ENCODE measurements around the gene PSD.

DNA sequence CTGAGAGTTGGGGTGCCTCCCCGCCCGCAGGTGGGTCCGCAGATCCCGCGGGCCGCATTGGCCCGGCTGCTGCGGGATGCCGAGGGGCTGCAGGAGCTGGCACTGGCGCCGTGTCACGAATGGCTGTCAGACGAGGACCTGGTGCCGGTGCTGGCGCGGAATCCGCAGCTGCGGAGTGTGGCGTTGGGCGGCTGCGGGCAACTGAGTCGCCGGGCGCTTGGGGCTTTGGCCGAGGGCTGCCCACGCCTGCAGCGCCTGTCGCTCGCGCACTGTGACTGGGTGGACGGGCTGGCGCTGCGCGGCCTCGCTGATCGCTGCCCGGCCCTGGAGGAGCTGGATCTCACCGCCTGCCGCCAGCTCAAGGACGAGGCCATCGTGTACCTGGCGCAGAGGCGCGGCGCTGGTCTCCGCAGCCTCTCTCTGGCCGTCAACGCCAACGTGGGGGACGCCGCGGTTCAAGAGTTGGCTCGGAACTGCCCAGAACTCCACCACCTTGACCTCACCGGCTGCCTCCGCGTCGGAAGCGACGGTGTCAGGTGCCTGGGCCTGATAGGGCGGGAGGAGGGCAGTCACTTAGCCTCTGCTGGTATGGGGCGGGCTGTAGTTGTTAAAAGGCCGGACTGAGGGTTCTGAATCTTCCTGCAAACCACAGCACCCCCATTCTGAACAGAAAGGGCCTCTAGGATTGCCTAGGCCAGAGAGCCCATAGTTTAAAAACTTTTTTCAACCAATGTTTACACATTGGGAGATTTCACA, 3.4 kb upstream of the PSD start:
- TF ChIP-seq CTCF (IDR thresholded peaks at IDR 0.05 in 2 of 3, conservative IDR thresholded peaks at IDR 0.05 in 1 of 3; ENCODE audit: control insufficient read depth in 2 of 3, extremely low read depth in 1 of 3, insufficient read depth in 1 of 3, low read depth in 3 of 3, low read length in 3 of 3) = no peak
- TF ChIP-seq, protein P1, sequence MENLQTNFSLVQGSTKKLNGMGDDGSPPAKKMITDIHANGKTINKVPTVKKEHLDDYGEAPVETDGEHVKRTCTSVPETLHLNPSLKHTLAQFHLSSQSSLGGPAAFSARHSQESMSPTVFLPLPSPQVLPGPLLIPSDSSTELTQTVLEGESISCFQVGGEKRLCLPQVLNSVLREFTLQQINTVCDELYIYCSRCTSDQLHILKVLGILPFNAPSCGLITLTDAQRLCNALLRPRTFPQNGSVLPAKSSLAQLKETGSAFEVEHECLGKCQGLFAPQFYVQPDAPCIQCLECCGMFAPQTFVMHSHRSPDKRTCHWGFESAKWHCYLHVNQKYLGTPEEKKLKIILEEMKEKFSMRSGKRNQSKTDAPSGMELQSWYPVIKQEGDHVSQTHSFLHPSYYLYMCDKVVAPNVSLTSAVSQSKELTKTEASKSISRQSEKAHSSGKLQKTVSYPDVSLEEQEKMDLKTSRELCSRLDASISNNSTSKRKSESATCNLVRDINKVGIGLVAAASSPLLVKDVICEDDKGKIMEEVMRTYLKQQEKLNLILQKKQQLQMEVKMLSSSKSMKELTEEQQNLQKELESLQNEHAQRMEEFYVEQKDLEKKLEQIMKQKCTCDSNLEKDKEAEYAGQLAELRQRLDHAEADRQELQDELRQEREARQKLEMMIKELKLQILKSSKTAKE (IDR thresholded peaks at IDR 0.05; ENCODE audit: low read depth, poor library complexity, severe bottlenecking) = no peak
- TF ChIP-seq EZH2 (IDR thresholded peaks at IDR 0.05; ENCODE audit: borderline replicate concordance, control insufficient read depth, low read depth, low read length) = no peak
- TF ChIP-seq POLR2A (IDR thresholded peaks at IDR 0.05; ENCODE audit: low read depth, low read length) = no peak; the same call in 1 of the 2 replicates
- no peak for TF ChIP-seq CHD1 (IDR thresholded peaks at IDR 0.05; ENCODE audit: low read depth, low read length)
- TF ChIP-seq TAF1 (IDR thresholded peaks at IDR 0.05; ENCODE audit: borderline replicate concordance, low read depth, low read length) = no peak
- TF ChIP-seq, protein P2, sequence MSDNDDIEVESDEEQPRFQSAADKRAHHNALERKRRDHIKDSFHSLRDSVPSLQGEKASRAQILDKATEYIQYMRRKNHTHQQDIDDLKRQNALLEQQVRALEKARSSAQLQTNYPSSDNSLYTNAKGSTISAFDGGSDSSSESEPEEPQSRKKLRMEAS (IDR thresholded peaks at IDR 0.05; ENCODE audit: low read depth, low read length) = no peak
- no peak for TF ChIP-seq TBL1XR1 (IDR thresholded peaks at IDR 0.05; ENCODE audit: low read depth, low read length)
- TF ChIP-seq, protein P3, sequence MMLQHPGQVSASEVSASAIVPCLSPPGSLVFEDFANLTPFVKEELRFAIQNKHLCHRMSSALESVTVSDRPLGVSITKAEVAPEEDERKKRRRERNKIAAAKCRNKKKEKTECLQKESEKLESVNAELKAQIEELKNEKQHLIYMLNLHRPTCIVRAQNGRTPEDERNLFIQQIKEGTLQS (IDR thresholded peaks at IDR 0.05; ENCODE audit: borderline replicate concordance, extremely low read depth, low read depth, low read length) = no peak
- no peak; the same call in 1 of the 2 replicates for TF ChIP-seq MTA3 (IDR thresholded peaks at IDR 0.05; ENCODE audit: borderline replicate concordance, low read length)
- TF ChIP-seq TCF12 (IDR thresholded peaks at IDR 0.05; ENCODE audit: low read depth, low read length) = no peak
- TF ChIP-seq SIN3A (IDR thresholded peaks at IDR 0.05; ENCODE audit: low read depth, low read length) = no peak
- no peak for TF ChIP-seq CBX5 (IDR thresholded peaks at IDR 0.05; ENCODE audit: low read depth)

All from GM12878 (cell line).